Measurements from ENCODE around the gene MNT.

Gene MNT

DNA sequence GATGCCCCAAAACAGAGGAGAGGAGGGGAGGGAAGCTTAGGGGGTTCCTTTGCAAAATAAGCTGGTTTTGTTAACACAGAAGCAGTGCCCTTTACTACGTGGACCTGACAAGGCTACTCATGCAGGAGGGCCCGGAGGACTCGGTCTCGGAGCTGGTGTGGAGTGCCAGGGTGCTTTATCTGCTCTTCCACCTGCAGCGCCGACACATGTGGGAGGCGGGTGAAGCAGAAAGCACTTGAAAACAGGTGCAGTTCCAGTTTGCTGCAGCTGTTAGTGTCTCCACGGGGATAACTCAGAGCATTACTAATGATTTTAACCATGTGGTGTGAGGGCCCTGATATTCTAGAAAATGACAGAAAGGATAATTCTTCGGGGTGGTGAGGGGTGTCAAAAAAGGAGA lies 35.0 kb upstream of the MNT start:
- no peak overlapping the region for H3K14ac ChIP-seq (ENCODE audit: low read length)
- peak overlapping the region; percentile 39 for H3K18ac ChIP-seq (ENCODE audit: low read length)
- H3K4me3 ChIP-seq (ENCODE audit: low read length in 2 of 2), result peak overlapping the region in 1 of 2 donors; percentile 24
- peak overlapping the region; percentile 76 for H3K27ac ChIP-seq (replicated peaks; ENCODE audit: low read length)
- no peak overlapping the region for H4K8ac ChIP-seq (ENCODE audit: low read depth, low read length)
- peak overlapping the region; percentile 6 for H2AK5ac ChIP-seq (ENCODE audit: low read depth, low read length)
- no peaks in the 10 kb centered on the region for H3K79me1 ChIP-seq (ENCODE audit: low read depth, low read length)
- no peak overlapping the region for H2BK120ac ChIP-seq (ENCODE audit: low read depth, low read length)
- H3K23ac ChIP-seq (ENCODE audit: low read depth, low read length, poor library complexity), result no peak overlapping the region
- H3K4ac ChIP-seq (ENCODE audit: low read length), result no peak overlapping the region
- no peak overlapping the region for H2BK12ac ChIP-seq (ENCODE audit: low read length)
- no peak for DNase-seq (ENCODE audit: low spot score)
- no peak overlapping the region for H2BK15ac ChIP-seq (ENCODE audit: low read length)
- no peaks in the 10 kb centered on the region for H3K27me3 ChIP-seq (ENCODE audit: control insufficient read depth in 3 of 3, insufficient read depth in 3 of 3, low read depth in 1 of 3, low read length in 3 of 3)
- H2AFZ ChIP-seq (ENCODE audit: low read length), result peak overlapping the region; percentile 60
- peak overlapping the region; percentile 28 for H3K4me2 ChIP-seq (ENCODE audit: insufficient read depth, low read length, poor library complexity, severe bottlenecking)
- peaks cover 0 to 3% of the 10 kb centered on the region in 2 donors for H3K9me3 ChIP-seq (replicated peaks in 1 of 2; ENCODE audit: control insufficient read depth in 2 of 2, insufficient read depth in 1 of 2, low read depth in 1 of 2, low read length in 2 of 2)
- no peak overlapping the region for H3K9ac ChIP-seq (ENCODE audit: low read depth, low read length, poor library complexity)
- no peak overlapping the region for H2BK5ac ChIP-seq (ENCODE audit: low read length)
- peaks cover 25 to 31% of the 10 kb centered on the region in 2 donors for H3K4me1 ChIP-seq (ENCODE audit: control insufficient read depth in 2 of 2, insufficient read depth in 1 of 2, low read depth in 1 of 2, low read length in 2 of 2)
- peaks cover 12 to 70% of the 10 kb centered on the region in 2 donors for H3K36me3 ChIP-seq (replicated peaks in 1 of 2; ENCODE audit: control insufficient read depth in 2 of 2, insufficient read depth in 2 of 2, low read length in 2 of 2)
- no peak overlapping the region for H4K91ac ChIP-seq (ENCODE audit: low read depth, low read length, poor library complexity)
- no CpG with 5 or more reads among the region's 9 CpGs for WGBS, 2 donors (ENCODE audit: extremely low coverage in 2 of 2, insufficient read length in 2 of 2, insufficient replicate concordance in 1 of 2)

DNA sequence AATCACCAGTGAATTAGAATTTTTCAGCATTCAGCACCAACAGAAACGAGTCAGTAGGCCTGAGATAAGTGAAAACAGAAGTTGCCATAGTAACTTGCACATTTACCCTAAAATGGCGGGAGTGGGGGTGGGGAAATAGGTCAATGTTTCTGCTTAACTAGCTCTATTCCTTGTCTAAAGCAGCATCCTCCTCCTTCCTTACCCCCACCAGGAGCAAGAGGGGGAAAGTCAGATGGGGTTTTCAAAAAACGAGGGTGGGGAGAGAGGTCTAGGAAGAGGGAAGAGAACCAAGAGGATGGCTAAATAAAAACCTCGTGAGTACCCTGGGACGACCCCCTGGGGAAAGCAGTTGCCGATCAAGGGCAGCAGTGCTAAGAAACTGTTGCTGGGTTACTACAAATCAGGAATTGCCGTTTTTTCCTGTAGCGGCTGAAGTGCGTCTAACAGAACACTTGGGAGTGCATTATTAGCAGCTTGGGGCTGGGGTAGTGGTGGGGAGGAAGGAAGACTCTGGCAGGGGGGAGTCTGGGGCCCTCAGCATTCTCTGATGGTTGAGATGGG lies 34.4 kb upstream of the MNT start:
- peak overlapping the region in 1 of 2 donors; percentile 24 for H3K4me3 ChIP-seq (ENCODE audit: low read length in 2 of 2)
- peaks cover 0 to 3% of the 10 kb centered on the region in 2 donors for H3K9me3 ChIP-seq (replicated peaks in 1 of 2; ENCODE audit: control insufficient read depth in 2 of 2, insufficient read depth in 1 of 2, low read depth in 1 of 2, low read length in 2 of 2)
- H3K18ac ChIP-seq (ENCODE audit: low read length), result peak overlapping the region; percentile 25
- H2BK5ac ChIP-seq (ENCODE audit: low read length), result no peak overlapping the region
- peak overlapping the region; percentile 76 for H3K27ac ChIP-seq (replicated peaks; ENCODE audit: low read length)
- H3K27me3 ChIP-seq (ENCODE audit: control insufficient read depth in 3 of 3, insufficient read depth in 3 of 3, low read depth in 1 of 3, low read length in 3 of 3), result no peaks in the 10 kb centered on the region
- H3K4me2 ChIP-seq (ENCODE audit: insufficient read depth, low read length, poor library complexity, severe bottlenecking), result peak overlapping the region; percentile 28
- H2AK5ac ChIP-seq (ENCODE audit: low read depth, low read length), result peak overlapping the region; percentile 6
- H4K8ac ChIP-seq (ENCODE audit: low read depth, low read length), result no peak overlapping the region
- no peak overlapping the region for H3K9ac ChIP-seq (ENCODE audit: low read depth, low read length, poor library complexity)
- no peak overlapping the region for H3K23ac ChIP-seq (ENCODE audit: low read depth, low read length, poor library complexity)
- H2AFZ ChIP-seq (ENCODE audit: low read length), result peak overlapping the region; percentile 60
- no peaks in the 10 kb centered on the region for H3K79me1 ChIP-seq (ENCODE audit: low read depth, low read length)
- no peak overlapping the region for H3K14ac ChIP-seq (ENCODE audit: low read length)
- H3K4me1 ChIP-seq (ENCODE audit: control insufficient read depth in 2 of 2, insufficient read depth in 1 of 2, low read depth in 1 of 2, low read length in 2 of 2), result peaks cover 25 to 31% of the 10 kb centered on the region in 2 donors
- DNase-seq (ENCODE audit: low spot score), result peak; percentile 64
- no peak overlapping the region for H3K4ac ChIP-seq (ENCODE audit: low read length)
- H2BK120ac ChIP-seq (ENCODE audit: low read depth, low read length), result no peak overlapping the region
- H4K91ac ChIP-seq (ENCODE audit: low read depth, low read length, poor library complexity), result no peak overlapping the region
- H2BK12ac ChIP-seq (ENCODE audit: low read length), result no peak overlapping the region
- no CpG with 5 or more reads among the region's 9 CpGs for WGBS, 2 donors (ENCODE audit: extremely low coverage in 2 of 2, insufficient read length in 2 of 2, insufficient replicate concordance in 1 of 2)
- peaks cover 12 to 65% of the 10 kb centered on the region in 2 donors for H3K36me3 ChIP-seq (replicated peaks in 1 of 2; ENCODE audit: control insufficient read depth in 2 of 2, insufficient read depth in 2 of 2, low read length in 2 of 2)
- no peak overlapping the region for H2BK15ac ChIP-seq (ENCODE audit: low read length)

DNA sequence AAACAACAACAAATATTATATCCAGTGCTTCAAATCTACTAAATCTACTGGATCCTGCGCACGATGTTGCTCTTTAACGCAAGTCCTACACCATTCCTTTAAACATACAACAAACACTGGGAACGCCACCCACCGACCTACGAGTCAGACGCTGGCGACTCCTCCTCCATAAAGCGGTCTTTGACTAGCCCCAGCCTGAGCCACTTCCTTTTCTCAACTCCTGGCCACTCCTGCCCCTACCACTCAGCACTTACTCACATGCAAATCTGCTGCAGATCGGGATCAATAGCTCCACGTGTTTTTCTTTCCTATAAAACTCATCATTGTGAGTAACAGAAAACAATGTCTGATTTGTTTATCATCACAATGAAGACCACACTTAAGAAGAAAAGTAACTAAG lies 32.8 kb upstream of the MNT start:
- Histone ChIP-seq H2AFZ (ENCODE audit: low read length) (no peak overlapping the region), H3K4ac (ENCODE audit: low read length) (no peak overlapping the region), H2BK15ac (ENCODE audit: low read length) (no peak overlapping the region), H2AK5ac (ENCODE audit: low read depth, low read length) (no peak overlapping the region), H3K4me3 (ENCODE audit: low read length in 2 of 2) (no peak overlapping the region), H3K4me1 (ENCODE audit: control insufficient read depth in 2 of 2, insufficient read depth in 1 of 2, low read depth in 1 of 2, low read length in 2 of 2) (peaks cover 25 to 31% of the 10 kb centered on the region in 2 donors), H3K14ac (ENCODE audit: low read length) (no peak overlapping the region), H3K27me3 (ENCODE audit: control insufficient read depth in 3 of 3, insufficient read depth in 3 of 3, low read depth in 1 of 3, low read length in 3 of 3) (no peaks in the 10 kb centered on the region), H3K18ac (ENCODE audit: low read length) (no peak overlapping the region), H2BK5ac (ENCODE audit: low read length) (no peak overlapping the region), H3K4me2 (ENCODE audit: insufficient read depth, low read length, poor library complexity, severe bottlenecking) (no peak overlapping the region), H3K9ac (ENCODE audit: low read depth, low read length, poor library complexity) (no peak overlapping the region), H4K91ac (ENCODE audit: low read depth, low read length, poor library complexity) (no peak overlapping the region), H2BK120ac (ENCODE audit: low read depth, low read length) (no peak overlapping the region), H3K79me1 (ENCODE audit: low read depth, low read length) (no peaks in the 10 kb centered on the region), H3K36me3 (replicated peaks in 1 of 2; ENCODE audit: control insufficient read depth in 2 of 2, insufficient read depth in 2 of 2, low read length in 2 of 2) (peaks cover 9 to 51% of the 10 kb centered on the region in 2 donors), H3K9me3 (replicated peaks in 1 of 2; ENCODE audit: control insufficient read depth in 2 of 2, insufficient read depth in 1 of 2, low read depth in 1 of 2, low read length in 2 of 2) (peaks cover 0 to 3% of the 10 kb centered on the region in 2 donors), H4K8ac (ENCODE audit: low read depth, low read length) (no peak overlapping the region), H3K27ac (replicated peaks; ENCODE audit: low read length) (peak overlapping the region; percentile 76), H2BK12ac (ENCODE audit: low read length) (no peak overlapping the region), H3K23ac (ENCODE audit: low read depth, low read length, poor library complexity) (no peak overlapping the region)
- no peak for DNase-seq (ENCODE audit: low spot score)
- WGBS, 2 donors (ENCODE audit: extremely low coverage in 2 of 2, insufficient read length in 2 of 2, insufficient replicate concordance in 1 of 2), result no CpG with 5 or more reads among the region's 11 CpGs

DNA sequence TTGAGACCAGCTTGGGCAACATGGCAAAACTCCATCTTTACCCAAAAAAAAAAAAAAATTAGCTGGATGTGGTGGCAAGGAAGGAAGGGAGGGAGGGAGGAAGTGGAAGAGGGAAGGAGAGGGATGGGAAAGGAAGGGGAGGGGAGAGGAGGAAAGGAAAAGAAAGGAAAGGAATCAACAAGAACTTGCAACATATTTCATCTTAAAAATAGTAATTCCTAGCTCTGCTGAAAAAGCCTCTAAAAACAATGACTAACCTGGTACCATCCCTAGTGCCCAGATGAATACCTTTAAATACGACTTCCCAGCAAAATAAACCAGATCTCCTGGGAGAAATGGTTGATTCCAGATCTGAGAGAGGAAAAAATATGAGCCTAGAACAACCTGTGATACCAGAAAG lies 27.1 kb upstream of the MNT start:
- H4K91ac ChIP-seq (ENCODE audit: low read depth, low read length, poor library complexity), result no peak overlapping the region
- H3K23ac ChIP-seq (ENCODE audit: low read depth, low read length, poor library complexity), result no peak overlapping the region
- H3K14ac ChIP-seq (ENCODE audit: low read length), result no peak overlapping the region
- no CpG with 5 or more reads among the region's 1 CpG for WGBS, 2 donors (ENCODE audit: extremely low coverage in 2 of 2, insufficient read length in 2 of 2, insufficient replicate concordance in 1 of 2)
- H2BK15ac ChIP-seq (ENCODE audit: low read length), result no peak overlapping the region
- no peak overlapping the region for H2BK5ac ChIP-seq (ENCODE audit: low read length)
- H3K4ac ChIP-seq (ENCODE audit: low read length), result no peak overlapping the region
- no peaks in the 10 kb centered on the region for H3K79me1 ChIP-seq (ENCODE audit: low read depth, low read length)
- H3K18ac ChIP-seq (ENCODE audit: low read length), result no peak overlapping the region
- H2BK120ac ChIP-seq (ENCODE audit: low read depth, low read length), result no peak overlapping the region
- H3K27me3 ChIP-seq (ENCODE audit: control insufficient read depth in 3 of 3, insufficient read depth in 3 of 3, low read depth in 1 of 3, low read length in 3 of 3), result no peaks in the 10 kb centered on the region
- H3K9me3 ChIP-seq (replicated peaks in 1 of 2; ENCODE audit: control insufficient read depth in 2 of 2, insufficient read depth in 1 of 2, low read depth in 1 of 2, low read length in 2 of 2), result peaks cover 0 to 3% of the 10 kb centered on the region in 2 donors
- DNase-seq (ENCODE audit: low spot score), result no peak
- no peak overlapping the region for H4K8ac ChIP-seq (ENCODE audit: low read depth, low read length)
- H3K27ac ChIP-seq (replicated peaks; ENCODE audit: low read length), result no peak overlapping the region
- H2AFZ ChIP-seq (ENCODE audit: low read length), result no peak overlapping the region
- H2BK12ac ChIP-seq (ENCODE audit: low read length), result no peak overlapping the region
- H3K9ac ChIP-seq (ENCODE audit: low read depth, low read length, poor library complexity), result no peak overlapping the region
- no peak overlapping the region for H3K4me3 ChIP-seq (ENCODE audit: low read length in 2 of 2)
- no peak overlapping the region for H2AK5ac ChIP-seq (ENCODE audit: low read depth, low read length)
- H3K4me1 ChIP-seq (ENCODE audit: control insufficient read depth in 2 of 2, insufficient read depth in 1 of 2, low read depth in 1 of 2, low read length in 2 of 2), result no peaks in the 10 kb centered on the region
- H3K4me2 ChIP-seq (ENCODE audit: insufficient read depth, low read length, poor library complexity, severe bottlenecking), result no peak overlapping the region
- H3K36me3 ChIP-seq (replicated peaks in 1 of 2; ENCODE audit: control insufficient read depth in 2 of 2, insufficient read depth in 2 of 2, low read length in 2 of 2), result peaks cover 3 to 43% of the 10 kb centered on the region in 2 donors

All from neuronal stem cell (in vitro differentiated cells).